HepG2 (cell line): Measurements from ENCODE around the gene ACSL3. TPM values are rescaled to one million over a fixed set of nuclear protein-coding genes. Genes with fewer than 3 reads are reported as not detected.

Source experiments
- CEBPG ChIP-seq: IDR thresholded peaks from 2 replicates; pipeline ENCODE4 v1.6.1; 2016
- EP300 ChIP-seq, 3 experiments: sonication (generic) in 1 of 3; formaldehyde crosslinking in 1 of 3; IDR thresholded peaks; 2 replicates each; pipeline versions ENCODE4 v1.5.1 to v1.6.1; 2011 to 2020; ENCODE audit warnings: low read depth in 2 of 3, low read length in 2 of 3, borderline replicate concordance in 1 of 3, improper control_type of control experiment in 1 of 3, mild to moderate bottlenecking in 1 of 3, missing genetic modification reagents in 1 of 3, moderate library complexity in 1 of 3
- FOXO1 ChIP-seq: sonication (generic); formaldehyde crosslinking; IDR thresholded peaks from 2 replicates; pipeline ENCODE4 v1.4.0; 2020; ENCODE audit warnings: missing genetic modification reagents
- FOXP1 ChIP-seq, 2 experiments: fragments of 450-650 bp in 1 of 2; IDR thresholded peaks; 2 replicates each; pipeline ENCODE4 v1.6.1; 2017 to 2018; ENCODE audit warnings: antibody characterized with exemption in 1 of 2
- JUND ChIP-seq: sonication (generic); formaldehyde crosslinking; IDR thresholded peaks from 2 replicates; pipeline ENCODE4 v1.8.0; 2022; ENCODE audit warnings: mild to moderate bottlenecking, missing genetic modification reagents
- KLF16 ChIP-seq, 2 experiments: sonication (generic) in 1 of 2; formaldehyde crosslinking in 1 of 2; IDR thresholded peaks; 2 replicates each; pipeline versions ENCODE4 v1.6.1 to v1.8.0; 2016 to 2023; ENCODE audit warnings: missing genetic modification reagents in 2 of 2, missing compliant biosample characterization in 1 of 2
- LCORL ChIP-seq, 2 experiments: fragments of 450-650 bp in 1 of 2; sonication (generic) in 1 of 2; formaldehyde crosslinking in 1 of 2; IDR thresholded peaks; 2 replicates each; pipeline versions ENCODE4 v1.5.0 to v1.6.1; 2017 to 2020; ENCODE audit warnings: antibody characterized with exemption in 1 of 2, missing genetic modification reagents in 1 of 2
- NPAS2 ChIP-seq: sonication (generic); formaldehyde crosslinking; IDR thresholded peaks from 2 replicates; pipeline ENCODE4 v1.8.0; 2022; ENCODE audit warnings: mild to moderate bottlenecking, missing genetic modification reagents, borderline replicate concordance
- PRDM4 ChIP-seq: sonication (generic); formaldehyde crosslinking; IDR thresholded peaks from 2 replicates; pipeline ENCODE4 v1.9.0; 2021; ENCODE audit warnings: missing genetic modification reagents, borderline replicate concordance
- RXRA ChIP-seq: sonication (generic); formaldehyde crosslinking; IDR thresholded peaks from 2 replicates; pipeline ENCODE4 v1.5.1; 2020; ENCODE audit warnings: missing genetic modification reagents
- RXRB ChIP-seq: IDR thresholded peaks from 2 replicates; pipeline ENCODE4 v1.6.1; 2016; ENCODE audit warnings: borderline replicate concordance, missing genetic modification reagents, missing compliant biosample characterization
- SRY ChIP-seq: sonication (generic); formaldehyde crosslinking; IDR thresholded peaks from 2 replicates; pipeline ENCODE4 v1.8.0; 2022; ENCODE audit warnings: mild to moderate bottlenecking, missing genetic modification reagents
- TEAD3 ChIP-seq: optimal IDR thresholded peaks from 2 replicates; pipeline ENCODE3; 2016; ENCODE audit warnings: borderline replicate concordance
- ZFP36L2 ChIP-seq: sonication (generic); formaldehyde crosslinking; IDR thresholded peaks from 2 replicates; pipeline ENCODE4 v1.4.0; 2020; ENCODE audit warnings: missing genetic modification reagents
- ZNF646 ChIP-seq: sonication (generic); formaldehyde crosslinking; IDR thresholded peaks from 2 replicates; pipeline ENCODE4 v1.9.0; 2021; ENCODE audit warnings: mild to moderate bottlenecking, missing genetic modification reagents
- ZNF724P ChIP-seq: sonication (generic); formaldehyde crosslinking; IDR thresholded peaks from 2 replicates; pipeline ENCODE4 v1.8.0; 2022; ENCODE audit warnings: missing genetic modification reagents, borderline replicate concordance
- polyA plus RNA-seq, 8 experiments: library from polyadenylated mRNA; depleted of rRNA in 3 of 8; stranded (reverse) in 7 of 8; unstranded in 1 of 8; fragments of >200 nt; fragmentation: Illumina TruSeq in 4 of 8; extraction: Trizol in 4 of 8; gene quantifications; 2 replicates each; pipeline versions ENCODE4 v1.2.1 to v1.2.3, GENCODE V29; 2011 to 2016; ENCODE audit warnings: low read depth in 4 of 8, missing spikeins in 1 of 8, mixed read lengths in 1 of 8; ENCODE audit not compliant: insufficient read depth in 1 of 8
- total RNA-seq, 5 experiments: library from RNA; depleted of rRNA; stranded (reverse); fragments of >200 nt; fragmentation: Illumina TruSeq; extraction: Trizol; gene quantifications; 2 replicates each; pipeline ENCODE4 v1.2.3, GENCODE V29; 2016; ENCODE audit warnings: low read depth in 1 of 5
- TF ChIP-seq, protein P1 (sequence below): sonication (generic); formaldehyde crosslinking; IDR thresholded peaks from 2 replicates; pipeline ENCODE4 v1.4.0; 2020; ENCODE audit warnings: missing genetic modification reagents, borderline replicate concordance

ACSL3 gene
- total and polyA plus RNA-seq, 2 of the 13 experiments (the other 11 are each of a cell fraction or from before 2014, with no cell fraction given) = 305 to 365 TPM

GRCh38 chr2:222878877-222879603, 18.2 kb downstream of the ACSL3 start (continued):
- TF ChIP-seq ZNF646 (CRISPR knock-in tag) (no peak), LCORL (IDR thresholded peaks at IDR 0.05) (no peak), LCORL (CRISPR knock-in tag; IDR thresholded peaks at IDR 0.05) (no peak), SRY (CRISPR knock-in tag) (no peak), PRDM4 (CRISPR knock-in tag) (no peak), ZFP36L2 (CRISPR knock-in tag) (no peak), KLF16 (CRISPR knock-in tag; IDR thresholded peaks at IDR 0.05) (0 out of 4 replicates have a peak, but pooled peaks of 1 of the 2 experiments have one; percentile 16), NPAS2 (CRISPR knock-in tag) (no peak), RXRB (CRISPR knock-in tag) (peak; percentile 13; the same call in 1 of the 2 replicates), JUND (CRISPR knock-in tag) (peak; percentile 60; the same call in 1 of the 2 replicates), EP300 (IDR thresholded peaks at IDR 0.05; ENCODE audit: low read depth in 2 of 2, low read length in 2 of 2) (peak in 1 of 2 experiments; percentile 51; a peak in 2 of 4 replicates), EP300 (CRISPR knock-in tag; IDR thresholded peaks at IDR 0.05; ENCODE audit: borderline replicate concordance) (no peak), RXRA (CRISPR knock-in tag) (peak; percentile 50; the same call in 1 of the 2 replicates), CEBPG (CRISPR knock-in tag) (0 out of 2 replicates have a peak, but pooled peaks have one; percentile 8), ZNF724P (no peak), TEAD3 (peak; percentile 67), FOXO1 (0 out of 2 replicates have a peak, but pooled peaks have one; percentile 23), FOXP1 (IDR thresholded peaks at IDR 0.05) (peak; percentile 80), FOXP1 (CRISPR knock-in tag; IDR thresholded peaks at IDR 0.05) (peak; percentile 89)
- TF ChIP-seq, protein P1, sequence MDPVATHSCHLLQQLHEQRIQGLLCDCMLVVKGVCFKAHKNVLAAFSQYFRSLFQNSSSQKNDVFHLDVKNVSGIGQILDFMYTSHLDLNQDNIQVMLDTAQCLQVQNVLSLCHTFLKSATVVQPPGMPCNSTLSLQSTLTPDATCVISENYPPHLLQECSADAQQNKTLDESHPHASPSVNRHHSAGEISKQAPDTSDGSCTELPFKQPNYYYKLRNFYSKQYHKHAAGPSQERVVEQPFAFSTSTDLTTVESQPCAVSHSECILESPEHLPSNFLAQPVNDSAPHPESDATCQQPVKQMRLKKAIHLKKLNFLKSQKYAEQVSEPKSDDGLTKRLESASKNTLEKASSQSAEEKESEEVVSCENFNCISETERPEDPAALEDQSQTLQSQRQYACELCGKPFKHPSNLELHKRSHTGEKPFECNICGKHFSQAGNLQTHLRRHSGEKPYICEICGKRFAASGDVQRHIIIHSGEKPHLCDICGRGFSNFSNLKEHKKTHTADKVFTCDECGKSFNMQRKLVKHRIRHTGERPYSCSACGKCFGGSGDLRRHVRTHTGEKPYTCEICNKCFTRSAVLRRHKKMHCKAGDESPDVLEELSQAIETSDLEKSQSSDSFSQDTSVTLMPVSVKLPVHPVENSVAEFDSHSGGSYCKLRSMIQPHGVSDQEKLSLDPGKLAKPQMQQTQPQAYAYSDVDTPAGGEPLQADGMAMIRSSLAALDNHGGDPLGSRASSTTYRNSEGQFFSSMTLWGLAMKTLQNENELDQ = no peak
